ENCODE results near the gene GDPD2. TPM values are rescaled to one million over a fixed set of nuclear protein-coding genes. Genes with fewer than 3 reads are reported as not detected.

The GDPD2 gene
- total RNA-seq, 2 experiments from 2014 or later: not detected

- Mint-ChIP-seq H3K4me1 (ENCODE audit: low read depth) (peaks cover 16% of the 10 kb centered on the region), H3K4me3 (no peak overlapping the region), H3K9me3 (no peaks in the 10 kb centered on the region), H3K27ac (no peak overlapping the region), H3K36me3 (peaks cover 4% of the 10 kb centered on the region), H3K27me3 (no peaks in the 10 kb centered on the region)
- intact Hi-C loops (cut with micrococcal nuclease): no loop called here
- ChIA-PET POLR2A (no interaction called here), CTCF (no interaction called here)
- no peak for DNase-seq
Measured at GRCh38 chrX:70479922-70480659, 57.0 kb downstream of the GDPD2 start.

- CTCF ChIA-PET: no interaction called here
- no peaks in the 10 kb centered on the region for H3K9me3 Mint-ChIP-seq
- POLR2A ChIA-PET: no interaction called here
- H3K27me3 Mint-ChIP-seq: no peaks in the 10 kb centered on the region
- H3K27ac Mint-ChIP-seq: no peak overlapping the region
- peaks cover 4% of the 10 kb centered on the region for H3K36me3 Mint-ChIP-seq
- no peak overlapping the region for H3K4me3 Mint-ChIP-seq
- DNase-seq: no peak
- intact Hi-C loops (cut with micrococcal nuclease): no loop called here
- H3K4me1 Mint-ChIP-seq (ENCODE audit: low read depth): peaks cover 14% of the 10 kb centered on the region
Measured at GRCh38 chrX:70480660-70481018, 57.5 kb downstream of the GDPD2 start.

- intact Hi-C loops (cut with micrococcal nuclease): no loop called here
- H3K27me3 Mint-ChIP-seq: no peaks in the 10 kb centered on the region
- POLR2A ChIA-PET: no interaction called here
- H3K27ac Mint-ChIP-seq: no peak overlapping the region
- H3K4me3 Mint-ChIP-seq: no peak overlapping the region
- CTCF ChIA-PET: interaction anchor here (0.7 kb wide), 1 partner anchor 10 kb away, joined by 3 read pairs; no protein-coding TSS in a partner anchor
- peaks cover 8% of the 10 kb centered on the region for H3K4me1 Mint-ChIP-seq (ENCODE audit: low read depth)
- H3K9me3 Mint-ChIP-seq: no peaks in the 10 kb centered on the region
- peaks cover 4% of the 10 kb centered on the region for H3K36me3 Mint-ChIP-seq
- no peak for DNase-seq
Measured at GRCh38 chrX:70481471-70482270, 58.6 kb downstream of the GDPD2 start.

GRCh38 chrX:70482300-70482699 lies 59.2 kb downstream of the GDPD2 start:
- peaks cover 4% of the 10 kb centered on the region for H3K36me3 Mint-ChIP-seq

More at GRCh38 chrX:70482300-70482699, 59.2 kb downstream of the GDPD2 start:
- no peak overlapping the region for H3K27ac Mint-ChIP-seq
- H3K9me3 Mint-ChIP-seq: no peaks in the 10 kb centered on the region
- ChIA-PET POLR2A (no interaction called here), CTCF (no interaction called here)
- peaks cover 6% of the 10 kb centered on the region for H3K4me1 Mint-ChIP-seq (ENCODE audit: low read depth)
- intact Hi-C loops (cut with micrococcal nuclease): no loop called here
- H3K4me3 Mint-ChIP-seq: no peak overlapping the region
- DNase-seq: no peak
- no peaks in the 10 kb centered on the region for H3K27me3 Mint-ChIP-seq

Other genes with a start within 250 kb of the GDPD2 start
- gene DGAT2L6, start 245.8 kb upstream of the GDPD2 start, total RNA-seq: not detected
- not detected for gene AWAT1, start 188.7 kb upstream of the GDPD2 start, total RNA-seq
- gene P2RY4, start 163.1 kb upstream of the GDPD2 start, total RNA-seq: under 1 TPM in 1 of 2 experiments, not detected in 1; 0.17 TPM
- gene ARR3, start 155.0 kb upstream of the GDPD2 start, total RNA-seq: not detected
- gene RAB41, start 141.1 kb upstream of the GDPD2 start, total RNA-seq: not detected
- 10 to 100 TPM; 25.9 to 28.1 TPM for gene PDZD11, start 133.4 kb upstream of the GDPD2 start, total RNA-seq
- gene KIF4A, start 133.2 kb upstream of the GDPD2 start, total RNA-seq: 10 to 100 TPM; 26.4 to 28.3 TPM
- gene DLG3, start 21.5 kb downstream of the GDPD2 start, total RNA-seq: 10 to 100 TPM; 25.4 to 25.5 TPM